ENCODE data around the gene TMEM205. TPM values are rescaled to one million over a fixed set of nuclear protein-coding genes. Genes with fewer than 3 reads are reported as not detected.
A peak's percentile ranks its signal among the peaks of the same experiment; 100 is the strongest.

Gene TMEM205
- total and polyA plus RNA-seq, 2 of the 13 experiments (the other 11 are each of a cell fraction or from before 2014, with no cell fraction given): 45.5 to 98.7 TPM

DNA sequence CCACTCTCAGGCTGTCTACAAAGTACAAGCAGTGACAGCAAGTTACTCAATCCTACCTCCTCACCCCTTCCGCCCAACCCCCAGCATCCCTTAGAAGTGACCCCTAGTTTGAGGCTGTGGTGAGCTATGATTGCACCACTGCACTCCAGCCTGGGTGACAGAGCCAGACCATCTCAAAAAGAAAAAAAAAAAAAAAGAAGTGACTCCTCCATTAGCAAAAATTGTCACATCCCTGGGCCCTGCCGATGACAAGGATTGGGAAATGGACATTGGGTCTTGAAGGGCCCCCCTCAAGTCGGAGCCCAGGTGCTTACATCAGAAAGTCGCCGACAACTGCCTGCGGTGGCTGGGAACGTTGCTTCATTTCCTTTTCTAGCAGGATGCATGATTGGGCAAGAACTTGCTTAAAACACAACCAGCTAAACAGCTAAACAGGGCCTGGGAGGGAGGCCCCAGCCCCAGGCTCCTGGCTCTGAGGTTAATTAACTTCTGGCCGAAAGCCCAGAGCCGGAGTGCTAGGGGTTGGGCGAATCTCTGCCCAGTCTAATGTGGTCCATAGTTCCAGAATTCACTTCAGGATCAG lies 21.9 kb downstream of the TMEM205 start (continued):
- TF ChIP-seq, protein P1, sequence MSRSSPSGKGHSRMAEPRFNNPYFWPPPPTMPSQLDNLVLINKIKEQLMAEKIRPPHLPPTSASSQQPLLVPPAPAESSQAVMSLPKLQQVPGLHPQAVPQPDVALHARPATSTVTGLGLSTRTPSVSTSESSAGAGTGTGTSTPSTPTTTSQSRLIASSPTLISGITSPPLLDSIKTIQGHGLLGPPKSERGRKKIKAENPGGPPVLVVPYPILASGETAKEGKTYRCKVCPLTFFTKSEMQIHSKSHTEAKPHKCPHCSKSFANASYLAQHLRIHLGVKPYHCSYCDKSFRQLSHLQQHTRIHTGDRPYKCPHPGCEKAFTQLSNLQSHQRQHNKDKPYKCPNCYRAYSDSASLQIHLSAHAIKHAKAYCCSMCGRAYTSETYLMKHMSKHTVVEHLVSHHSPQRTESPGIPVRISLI (CRISPR knock-in tag; IDR thresholded peaks at IDR 0.05; ENCODE audit: borderline replicate concordance): peak; percentile 64; the same call in 1 of the 2 replicates
- TF ChIP-seq TAF1 (CRISPR knock-in tag; IDR thresholded peaks at IDR 0.05) (no peak), POLR2A (IDR thresholded peaks at IDR 0.05; ENCODE audit: insufficient read depth in 1 of 2, low read depth in 2 of 2, low read length in 2 of 2) (no peak), JDP2 (CRISPR knock-in tag; IDR thresholded peaks at IDR 0.05; ENCODE audit: borderline replicate concordance) (no peak), HOXA7 (CRISPR knock-in tag; IDR thresholded peaks at IDR 0.05) (no peak), SMC3 (IDR thresholded peaks at IDR 0.05; ENCODE audit: low read length) (no peak), BHLHE40 (IDR thresholded peaks at IDR 0.05; ENCODE audit: low read length) (no peak), ZNF839 (CRISPR knock-in tag; IDR thresholded peaks at IDR 0.05; ENCODE audit: borderline replicate concordance) (no peak), RXRA (CRISPR knock-in tag; IDR thresholded peaks at IDR 0.05) (peak; percentile 41; the same call in 1 of the 2 replicates), ZNF75D (CRISPR knock-in tag; IDR thresholded peaks at IDR 0.05; ENCODE audit: borderline replicate concordance) (no peak), RXRB (CRISPR knock-in tag; IDR thresholded peaks at IDR 0.05; ENCODE audit: borderline replicate concordance) (peak; percentile 36; the same call in 1 of the 2 replicates), MXI1 (IDR thresholded peaks at IDR 0.05; ENCODE audit: borderline replicate concordance, low read depth, low read length) (no peak), ZNF263 (CRISPR knock-in tag; IDR thresholded peaks at IDR 0.05) (no peak), CC2D1A (CRISPR knock-in tag; IDR thresholded peaks at IDR 0.05) (no peak), THAP11 (CRISPR knock-in tag; IDR thresholded peaks at IDR 0.05) (peak; percentile 68), GLI4 (CRISPR knock-in tag; IDR thresholded peaks at IDR 0.05; ENCODE audit: borderline replicate concordance) (no peak), ZNF543 (CRISPR knock-in tag; IDR thresholded peaks at IDR 0.05) (0 out of 2 replicates have a peak, but pooled peaks have one; percentile 33), ZNF432 (CRISPR knock-in tag; IDR thresholded peaks at IDR 0.05; ENCODE audit: borderline replicate concordance) (no peak)
- TF ChIP-seq, protein P2, sequence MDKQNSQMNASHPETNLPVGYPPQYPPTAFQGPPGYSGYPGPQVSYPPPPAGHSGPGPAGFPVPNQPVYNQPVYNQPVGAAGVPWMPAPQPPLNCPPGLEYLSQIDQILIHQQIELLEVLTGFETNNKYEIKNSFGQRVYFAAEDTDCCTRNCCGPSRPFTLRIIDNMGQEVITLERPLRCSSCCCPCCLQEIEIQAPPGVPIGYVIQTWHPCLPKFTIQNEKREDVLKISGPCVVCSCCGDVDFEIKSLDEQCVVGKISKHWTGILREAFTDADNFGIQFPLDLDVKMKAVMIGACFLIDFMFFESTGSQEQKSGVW (CRISPR knock-in tag; IDR thresholded peaks at IDR 0.05; ENCODE audit: borderline replicate concordance): no peak
- TF ChIP-seq, protein P3, sequence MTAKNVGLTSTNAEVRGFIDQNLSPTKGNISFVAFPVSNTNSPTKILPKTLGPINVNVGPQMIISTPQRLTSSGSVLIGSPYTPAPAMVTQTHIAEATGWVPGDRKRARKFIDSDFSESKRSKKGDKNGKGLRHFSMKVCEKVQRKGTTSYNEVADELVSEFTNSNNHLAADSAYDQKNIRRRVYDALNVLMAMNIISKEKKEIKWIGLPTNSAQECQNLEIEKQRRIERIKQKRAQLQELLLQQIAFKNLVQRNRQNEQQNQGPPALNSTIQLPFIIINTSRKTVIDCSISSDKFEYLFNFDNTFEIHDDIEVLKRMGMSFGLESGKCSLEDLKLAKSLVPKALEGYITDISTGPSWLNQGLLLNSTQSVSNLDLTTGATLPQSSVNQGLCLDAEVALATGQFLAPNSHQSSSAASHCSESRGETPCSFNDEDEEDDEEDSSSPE (CRISPR knock-in tag; IDR thresholded peaks at IDR 0.05): no peak
- TF ChIP-seq, protein P4, sequence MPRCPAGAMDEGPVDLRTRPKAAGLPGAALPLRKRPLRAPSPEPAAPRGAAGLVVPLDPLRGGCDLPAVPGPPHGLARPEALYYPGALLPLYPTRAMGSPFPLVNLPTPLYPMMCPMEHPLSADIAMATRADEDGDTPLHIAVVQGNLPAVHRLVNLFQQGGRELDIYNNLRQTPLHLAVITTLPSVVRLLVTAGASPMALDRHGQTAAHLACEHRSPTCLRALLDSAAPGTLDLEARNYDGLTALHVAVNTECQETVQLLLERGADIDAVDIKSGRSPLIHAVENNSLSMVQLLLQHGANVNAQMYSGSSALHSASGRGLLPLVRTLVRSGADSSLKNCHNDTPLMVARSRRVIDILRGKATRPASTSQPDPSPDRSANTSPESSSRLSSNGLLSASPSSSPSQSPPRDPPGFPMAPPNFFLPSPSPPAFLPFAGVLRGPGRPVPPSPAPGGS (CRISPR knock-in tag; IDR thresholded peaks at IDR 0.05): no peak
- TF ChIP-seq, protein P5, sequence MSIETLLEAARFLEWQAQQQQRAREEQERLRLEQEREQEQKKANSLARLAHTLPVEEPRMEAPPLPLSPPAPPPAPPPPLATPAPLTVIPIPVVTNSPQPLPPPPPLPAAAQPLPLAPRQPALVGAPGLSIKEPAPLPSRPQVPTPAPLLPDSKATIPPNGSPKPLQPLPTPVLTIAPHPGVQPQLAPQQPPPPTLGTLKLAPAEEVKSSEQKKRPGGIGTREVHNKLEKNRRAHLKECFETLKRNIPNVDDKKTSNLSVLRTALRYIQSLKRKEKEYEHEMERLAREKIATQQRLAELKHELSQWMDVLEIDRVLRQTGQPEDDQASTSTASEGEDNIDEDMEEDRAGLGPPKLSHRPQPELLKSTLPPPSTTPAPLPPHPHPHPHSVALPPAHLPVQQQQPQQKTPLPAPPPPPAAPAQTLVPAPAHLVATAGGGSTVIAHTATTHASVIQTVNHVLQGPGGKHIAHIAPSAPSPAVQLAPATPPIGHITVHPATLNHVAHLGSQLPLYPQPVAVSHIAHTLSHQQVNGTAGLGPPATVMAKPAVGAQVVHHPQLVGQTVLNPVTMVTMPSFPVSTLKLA (IDR thresholded peaks at IDR 0.05): no peak
- TF ChIP-seq, protein P6, sequence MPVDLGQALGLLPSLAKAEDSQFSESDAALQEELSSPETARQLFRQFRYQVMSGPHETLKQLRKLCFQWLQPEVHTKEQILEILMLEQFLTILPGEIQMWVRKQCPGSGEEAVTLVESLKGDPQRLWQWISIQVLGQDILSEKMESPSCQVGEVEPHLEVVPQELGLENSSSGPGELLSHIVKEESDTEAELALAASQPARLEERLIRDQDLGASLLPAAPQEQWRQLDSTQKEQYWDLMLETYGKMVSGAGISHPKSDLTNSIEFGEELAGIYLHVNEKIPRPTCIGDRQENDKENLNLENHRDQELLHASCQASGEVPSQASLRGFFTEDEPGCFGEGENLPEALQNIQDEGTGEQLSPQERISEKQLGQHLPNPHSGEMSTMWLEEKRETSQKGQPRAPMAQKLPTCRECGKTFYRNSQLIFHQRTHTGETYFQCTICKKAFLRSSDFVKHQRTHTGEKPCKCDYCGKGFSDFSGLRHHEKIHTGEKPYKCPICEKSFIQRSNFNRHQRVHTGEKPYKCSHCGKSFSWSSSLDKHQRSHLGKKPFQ (CRISPR knock-in tag; IDR thresholded peaks at IDR 0.05; ENCODE audit: insufficient replicate concordance): no peak
